ENCODE results near the gene ZNHIT6.

GRCh38 chr1:85603086-85603880, 105.0 kb downstream of the ZNHIT6 start:
- TF ChIP-seq CTCF (IDR thresholded peaks at IDR 0.05; ENCODE audit: insufficient read depth, low read depth, low read length) (no peak), EZH2 (IDR thresholded peaks at IDR 0.05; ENCODE audit: insufficient read depth, low read length) (no peak)

Data from astrocyte (in vitro differentiated cells and primary cell).